ENCODE results near the gene CPPED1. TPM values are rescaled to one million over a fixed set of nuclear protein-coding genes. Genes with fewer than 3 reads are reported as not detected.

The CPPED1 gene
- total RNA-seq, 2 donors from 2014 or later, result 8.4 to 14.7 TPM

DNA sequence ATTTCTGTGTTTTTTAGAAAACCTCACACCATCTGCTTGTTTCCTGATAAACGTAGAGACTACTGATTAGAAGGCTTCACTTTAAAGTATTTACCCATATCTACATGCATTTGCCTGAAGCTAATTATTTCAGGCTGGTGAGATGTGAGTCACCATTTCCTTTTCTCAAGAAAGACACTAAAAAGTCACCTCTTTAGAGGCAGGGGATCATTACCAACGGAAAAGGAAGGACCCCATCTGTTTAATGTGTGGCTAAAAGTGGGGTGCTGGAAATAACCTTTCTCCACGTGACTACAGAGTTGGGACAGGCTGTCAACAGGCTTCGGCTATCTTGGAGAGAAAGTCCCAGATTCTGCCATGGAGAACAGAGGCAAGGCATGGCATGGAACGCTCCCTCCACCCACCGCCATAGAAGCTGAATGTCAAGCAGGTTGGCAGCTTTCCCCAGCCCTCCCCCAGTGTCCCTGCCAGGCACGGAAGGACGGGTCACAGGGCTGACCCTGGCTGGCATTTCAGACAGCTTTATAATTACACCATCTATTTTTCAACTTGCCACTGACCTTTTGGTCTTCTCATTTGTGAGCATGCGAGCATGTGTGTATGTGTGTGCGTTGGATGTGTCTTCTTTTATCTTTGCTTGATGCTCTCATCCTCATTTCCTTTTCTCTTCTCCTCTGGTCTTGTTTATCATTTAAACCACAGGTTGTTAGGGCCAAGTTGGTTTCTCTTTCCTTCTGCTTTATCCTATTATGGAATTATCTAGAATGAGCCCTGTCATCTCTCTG, 157.0 kb downstream of the CPPED1 start:
- H3K9me3 Mint-ChIP-seq, result peaks cover 5% of the 10 kb centered on the region
- no peaks in the 10 kb centered on the region for H3K9me3 ChIP-seq (ENCODE audit: control insufficient read depth, low read length)
- H3K36me3 Mint-ChIP-seq (ENCODE audit: low read depth), result no peaks in the 10 kb centered on the region
- H3K27me3 ChIP-seq (ENCODE audit: control insufficient read depth, insufficient read depth, low read length, poor library complexity, severe bottlenecking), result no peaks in the 10 kb centered on the region
- H3K9ac ChIP-seq (ENCODE audit: extremely low read depth, low read length, poor library complexity, severe bottlenecking), result no peak overlapping the region
- no peak overlapping the region for H3K4me3 Mint-ChIP-seq
- peaks cover 10% of the 10 kb centered on the region for H3K4me1 Mint-ChIP-seq
- TF ChIP-seq, protein P1, sequence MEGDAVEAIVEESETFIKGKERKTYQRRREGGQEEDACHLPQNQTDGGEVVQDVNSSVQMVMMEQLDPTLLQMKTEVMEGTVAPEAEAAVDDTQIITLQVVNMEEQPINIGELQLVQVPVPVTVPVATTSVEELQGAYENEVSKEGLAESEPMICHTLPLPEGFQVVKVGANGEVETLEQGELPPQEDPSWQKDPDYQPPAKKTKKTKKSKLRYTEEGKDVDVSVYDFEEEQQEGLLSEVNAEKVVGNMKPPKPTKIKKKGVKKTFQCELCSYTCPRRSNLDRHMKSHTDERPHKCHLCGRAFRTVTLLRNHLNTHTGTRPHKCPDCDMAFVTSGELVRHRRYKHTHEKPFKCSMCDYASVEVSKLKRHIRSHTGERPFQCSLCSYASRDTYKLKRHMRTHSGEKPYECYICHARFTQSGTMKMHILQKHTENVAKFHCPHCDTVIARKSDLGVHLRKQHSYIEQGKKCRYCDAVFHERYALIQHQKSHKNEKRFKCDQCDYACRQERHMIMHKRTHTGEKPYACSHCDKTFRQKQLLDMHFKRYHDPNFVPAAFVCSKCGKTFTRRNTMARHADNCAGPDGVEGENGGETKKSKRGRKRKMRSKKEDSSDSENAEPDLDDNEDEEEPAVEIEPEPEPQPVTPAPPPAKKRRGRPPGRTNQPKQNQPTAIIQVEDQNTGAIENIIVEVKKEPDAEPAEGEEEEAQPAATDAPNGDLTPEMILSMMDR (conservative IDR thresholded peaks at IDR 0.05), result no peak
- no peaks in the 10 kb centered on the region for H3K36me3 ChIP-seq (ENCODE audit: control insufficient read depth, insufficient read depth, low read length)
- H3K27ac ChIP-seq (ENCODE audit: low read depth, low read length), result no peak overlapping the region
- no peak for DNase-seq
- H3K4me3 ChIP-seq (ENCODE audit: low read length), result no peak overlapping the region
- H3K4me1 ChIP-seq (ENCODE audit: control insufficient read depth, insufficient read depth, low read length), result peaks cover 5% of the 10 kb centered on the region
- H3K27ac Mint-ChIP-seq, result no peak overlapping the region
- WGBS, 2 experiments (ENCODE audit: insufficient coverage in 1 of 2, insufficient read length in 1 of 2), result 79 to 81% methylated on average over 7 to 8 of the region's 10 CpGs
- H3K27me3 Mint-ChIP-seq (ENCODE audit: insufficient read depth), result peaks cover 2% of the 10 kb centered on the region

DNA sequence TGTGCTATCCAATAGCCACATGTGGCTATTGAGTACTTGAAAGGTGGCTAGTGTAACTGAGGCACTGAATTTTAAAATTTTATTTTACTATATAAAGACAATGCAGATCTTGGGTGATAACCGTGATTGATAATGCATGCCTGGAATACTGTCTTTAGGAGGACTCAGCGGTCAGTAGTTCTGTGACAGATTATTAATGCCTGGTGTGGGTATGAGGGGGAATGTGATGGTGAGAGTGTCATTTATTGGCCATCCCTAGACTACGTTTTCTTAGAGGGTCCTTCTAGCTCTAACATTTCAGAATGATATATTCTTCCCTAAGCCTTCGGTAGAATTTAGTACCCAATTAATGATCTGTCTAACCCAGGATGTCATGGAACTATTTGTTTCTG, 157.6 kb downstream of the CPPED1 start:
- peaks cover 2% of the 10 kb centered on the region for H3K27me3 Mint-ChIP-seq (ENCODE audit: insufficient read depth)
- Histone ChIP-seq H3K4me1 (ENCODE audit: control insufficient read depth, insufficient read depth, low read length) (peaks cover 5% of the 10 kb centered on the region), H3K9ac (ENCODE audit: extremely low read depth, low read length, poor library complexity, severe bottlenecking) (no peak overlapping the region), H3K4me3 (ENCODE audit: low read length) (no peak overlapping the region), H3K9me3 (ENCODE audit: control insufficient read depth, low read length) (no peaks in the 10 kb centered on the region), H3K36me3 (ENCODE audit: control insufficient read depth, insufficient read depth, low read length) (no peaks in the 10 kb centered on the region), H3K27me3 (ENCODE audit: control insufficient read depth, insufficient read depth, low read length, poor library complexity, severe bottlenecking) (no peaks in the 10 kb centered on the region), H3K27ac (ENCODE audit: low read depth, low read length) (no peak overlapping the region)
- DNase-seq, result no peak
- H3K4me1 Mint-ChIP-seq, result peaks cover 10% of the 10 kb centered on the region
- 94 to 100% methylated on average over 2 to 4 of the region's 4 CpGs for WGBS, 2 experiments (ENCODE audit: insufficient coverage in 1 of 2, insufficient read length in 1 of 2)
- H3K36me3 Mint-ChIP-seq (ENCODE audit: low read depth), result no peaks in the 10 kb centered on the region
- H3K4me3 Mint-ChIP-seq, result no peak overlapping the region
- peaks cover 5% of the 10 kb centered on the region for H3K9me3 Mint-ChIP-seq
- H3K27ac Mint-ChIP-seq, result no peak overlapping the region
- TF ChIP-seq, protein P1 (conservative IDR thresholded peaks at IDR 0.05), result no peak

DNA sequence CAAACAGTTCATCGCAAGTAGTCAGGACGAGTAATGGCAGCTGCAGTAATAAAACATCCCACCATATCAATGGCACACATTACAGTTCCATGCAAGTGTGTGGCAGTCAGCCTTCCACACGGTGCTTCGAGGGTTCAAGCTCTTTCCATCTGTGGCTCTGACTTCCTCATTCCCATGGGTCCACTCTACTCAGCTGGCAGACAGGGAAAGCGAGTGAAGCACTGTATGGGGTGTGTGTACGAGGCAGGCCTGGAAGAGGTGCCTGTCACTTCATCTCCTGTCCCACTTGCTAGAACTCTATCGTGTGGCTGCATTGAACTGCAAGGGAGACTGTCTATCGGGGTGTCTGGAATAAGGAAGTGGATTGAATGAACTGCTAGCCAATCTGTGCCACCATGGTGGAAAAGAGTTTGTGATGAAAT, 160.6 kb downstream of the CPPED1 start:
- Histone ChIP-seq H3K36me3 (ENCODE audit: control insufficient read depth, insufficient read depth, low read length) (no peaks in the 10 kb centered on the region), H3K4me1 (ENCODE audit: control insufficient read depth, insufficient read depth, low read length) (peaks cover 5% of the 10 kb centered on the region), H3K27ac (ENCODE audit: low read depth, low read length) (no peak overlapping the region), H3K27me3 (ENCODE audit: control insufficient read depth, insufficient read depth, low read length, poor library complexity, severe bottlenecking) (no peaks in the 10 kb centered on the region), H3K9me3 (ENCODE audit: control insufficient read depth, low read length) (no peaks in the 10 kb centered on the region), H3K4me3 (ENCODE audit: low read length) (no peak overlapping the region), H3K9ac (ENCODE audit: extremely low read depth, low read length, poor library complexity, severe bottlenecking) (no peak overlapping the region)
- Mint-ChIP-seq H3K27me3 (ENCODE audit: insufficient read depth) (peaks cover 2% of the 10 kb centered on the region), H3K9me3 (peaks cover 5% of the 10 kb centered on the region), H3K4me3 (no peak overlapping the region), H3K36me3 (ENCODE audit: low read depth) (no peaks in the 10 kb centered on the region), H3K27ac (no peak overlapping the region), H3K4me1 (peaks cover 10% of the 10 kb centered on the region)
- TF ChIP-seq, protein P1 (conservative IDR thresholded peaks at IDR 0.05), result no peak
- no peak for DNase-seq
- WGBS, 2 experiments (ENCODE audit: insufficient coverage in 1 of 2, insufficient read length in 1 of 2), result 85 to 96% methylated on average over 6 to 8 of the region's 8 CpGs

Measured in endodermal cell (in vitro differentiated cells).